Inflammatory macrophage (primary cell): Measurements from ENCODE around the gene PHKG1.
A peak's percentile ranks its signal among the peaks of the same experiment; 100 is the strongest.
"Not testable (repeated sequence)": the region's sequence is repeated elsewhere in the genome, so short reads cannot be mapped to it uniquely, and the experiment has no call there.

Experiments used
- DNase-seq, 2 donors: peaks; one replicate each; pipeline ENCODE4 v3.0.0-alpha.2; 2020 to 2022
- total RNA-seq, 18 experiments: gene quantifications; one replicate each; lab custom pipeline; 2026; ENCODE audit warnings: mixed read lengths in 6 of 18, inconsistent platforms in 2 of 18; lab: John Stamatoyannopoulos, UW

The PHKG1 gene
- total RNA-seq, result 0.16 to 1.1 (median 0.63) reads per million in 18 experiments

GRCh38 chr7:56092789-56093531 is at the start of gene PHKG1:
Gene PHKG1, minus strand, starts transcription at chr7:56092952. Its CDS starts 4,011 bp downstream, at chr7:56088941.
- no peak for DNase-seq

GRCh38 chr7:56131062-56131461 is 38.3 kb upstream of the PHKG1 start:
- not testable (repeated sequence) for DNase-seq

- no peak for DNase-seq
Observed at GRCh38 chr7:56127241-56127975, 34.7 kb upstream of the PHKG1 start.

- DNase-seq, result no peak
Observed at GRCh38 chr7:56125831-56126230, 33.1 kb upstream of the PHKG1 start.

- DNase-seq, result no peak
Observed at GRCh38 chr7:56124981-56125380, 32.2 kb upstream of the PHKG1 start.

GRCh38 chr7:56121440-56121839 is 28.7 kb upstream of the PHKG1 start:
- no peak for DNase-seq

GRCh38 chr7:56115852-56116538 is 23.2 kb upstream of the PHKG1 start, which contains the start of gene NUPR2:
Gene NUPR2, minus strand, starts transcription at chr7:56116417. Its CDS starts 103 bp downstream, at chr7:56116314.
- no peak for DNase-seq

- not testable (repeated sequence) for DNase-seq
Observed at GRCh38 chr7:56112244-56112643, 19.5 kb upstream of the PHKG1 start.

GRCh38 chr7:56110611-56111010 is 17.9 kb upstream of the PHKG1 start:
- DNase-seq, result no peak

GRCh38 chr7:56107954-56108258 is 15.2 kb upstream of the PHKG1 start:
- DNase-seq, result no peak

- peak; percentile 99 for DNase-seq
Observed at GRCh38 chr7:56106108-56107073, 13.6 kb upstream of the PHKG1 start, which contains the start of gene CHCHD2. Gene CHCHD2, minus strand, starts transcription at chr7:56106476. Its CDS starts 63 bp downstream, at chr7:56106413.

GRCh38 chr7:56105508-56105907 is 12.8 kb upstream of the PHKG1 start:
- peak; percentile 23 to 53 for DNase-seq

GRCh38 chr7:56104138-56104537 is 11.4 kb upstream of the PHKG1 start:
- not testable (repeated sequence) for DNase-seq

GRCh38 chr7:56099653-56100052 is 6.9 kb upstream of the PHKG1 start:
- DNase-seq, result no peak

GRCh38 chr7:56098187-56099008 is 5.6 kb upstream of the PHKG1 start:
- not testable (repeated sequence) for DNase-seq

GRCh38 chr7:56097700-56098099 is 4.9 kb upstream of the PHKG1 start:
- peak; percentile 42 to 70 for DNase-seq

- not testable (repeated sequence) for DNase-seq
Observed at GRCh38 chr7:56092388-56092787, 364 bp downstream of the PHKG1 start.

GRCh38 chr7:56091591-56091990 is 1.2 kb downstream of the PHKG1 start:
- DNase-seq, result no peak

GRCh38 chr7:56087445-56087844 is 5.3 kb downstream of the PHKG1 start:
- no peak for DNase-seq

- no peak for DNase-seq
Observed at GRCh38 chr7:56086761-56087160, 6.0 kb downstream of the PHKG1 start.
